K562 (cell line): Measurements from ENCODE around the gene HYOU1. TPM values are rescaled to one million over a fixed set of nuclear protein-coding genes. Genes with fewer than 3 reads are reported as not detected.

Source experiments
- BHLHE40 ChIP-seq: IDR thresholded peaks from 2 replicates; pipeline ENCODE4 v1.6.1; 2011; ENCODE audit warnings: low read length, improper control_type of control experiment
- BMI1 ChIP-seq: fragments of 150-350 bp; IDR thresholded peaks from 2 replicates; pipeline ENCODE4 v1.6.1; 2014; ENCODE audit warnings: low read length
- CBX5 ChIP-seq: IDR thresholded peaks from 2 replicates; pipeline ENCODE4 v1.6.1; 2014; ENCODE audit warnings: low read depth, borderline replicate concordance
- CREB5 ChIP-seq: fragments of 250-450 bp; sonication (Bioruptor Pico); IDR thresholded peaks from 2 replicates; pipeline ENCODE4 v1.5.0; 2020; ENCODE audit warnings: mild to moderate bottlenecking
- ETV6 ChIP-seq, 3 experiments: fragments of 150-350 bp in 1 of 3; sonication (generic) in 1 of 3; formaldehyde crosslinking in 1 of 3; IDR thresholded peaks; 2 replicates each; pipeline versions ENCODE4 v1.6.1 to v1.8.0; 2014 to 2022; ENCODE audit warnings: borderline replicate concordance in 2 of 3, low read depth in 2 of 3, antibody characterized with exemption in 1 of 3, low read length in 1 of 3, mild to moderate bottlenecking in 1 of 3, missing genetic modification reagents in 1 of 3
- FOXA3 ChIP-seq, 2 experiments: fragments of 450-650 bp in 1 of 2; sonication (generic) in 1 of 2; formaldehyde crosslinking; IDR thresholded peaks in 1 of 2; conservative IDR thresholded peaks in 1 of 2; 2 replicates each; pipeline versions ENCODE4 v1.4.0 to v1.8.0; 2020 to 2022; ENCODE audit warnings: mild to moderate bottlenecking in 2 of 2, missing genetic modification reagents in 1 of 2
- MCM3 ChIP-seq: fragments of 450-650 bp; IDR thresholded peaks from 2 replicates; pipeline ENCODE4 v1.6.1; 2016
- NCOA6 ChIP-seq: fragments of 450-650 bp; IDR thresholded peaks from 2 replicates; pipeline ENCODE4 v1.6.1; 2017; ENCODE audit warnings: mild to moderate bottlenecking
- RCOR1 ChIP-seq, 2 experiments: IDR thresholded peaks; 2 replicates each; pipeline ENCODE4 v1.6.1; 2012; ENCODE audit warnings: low read depth in 2 of 2, low read length in 2 of 2, borderline replicate concordance in 1 of 2, improper control_type of control experiment in 1 of 2
- RNF2 ChIP-seq: sonication (generic); IDR thresholded peaks from 2 replicates; pipeline ENCODE4 v1.6.1; 2016
- SAP30 ChIP-seq: fragments of 200-600 bp; sonication (generic); IDR thresholded peaks from 2 replicates; pipeline ENCODE4 v1.6.1; 2012; ENCODE audit warnings: borderline replicate concordance, low read depth, mild to moderate bottlenecking, moderate library complexity, low read length, control low read depth, inconsistent platforms; ENCODE audit not compliant: insufficient read depth, poor library complexity, severe bottlenecking
- ZBTB9 ChIP-seq: fragments of 450-650 bp; formaldehyde crosslinking; IDR thresholded peaks from 2 replicates; pipeline ENCODE4 v1.4.0; 2020; ENCODE audit warnings: mild to moderate bottlenecking, moderate library complexity
- ZMIZ1 ChIP-seq, 2 experiments: fragments of 150-350 bp in 1 of 2; IDR thresholded peaks; 2 replicates each; pipeline ENCODE4 v1.6.1; 2012 to 2016; ENCODE audit warnings: low read depth in 2 of 2, low read length in 2 of 2, mild to moderate bottlenecking in 1 of 2, moderate library complexity in 1 of 2
- ZNF165 ChIP-seq: fragments of 250-450 bp; sonication (Bioruptor Pico); IDR thresholded peaks from 2 replicates; pipeline ENCODE4 v1.4.0; 2020; ENCODE audit warnings: borderline replicate concordance
- ZNF324 ChIP-seq: fragments of 250-450 bp; sonication (Bioruptor Pico); IDR thresholded peaks from 2 replicates; pipeline ENCODE4 v1.4.0; 2020; ENCODE audit warnings: mild to moderate bottlenecking
- ZNF408 ChIP-seq: fragments of 250-450 bp; sonication (Bioruptor Pico); IDR thresholded peaks from 2 replicates; pipeline ENCODE4 v1.4.0; 2020; ENCODE audit warnings: low read depth, mild to moderate bottlenecking, moderate library complexity
- ZNF512 ChIP-seq: IDR thresholded peaks from 2 replicates; pipeline ENCODE4 v1.6.1; 2016; ENCODE audit warnings: missing genetic modification characterization, missing compliant biosample characterization
- ZNF79 ChIP-seq: fragments of 250-450 bp; sonication (Bioruptor Pico); IDR thresholded peaks from 2 replicates; pipeline ENCODE4 v1.4.0; 2020; ENCODE audit warnings: low read depth, mild to moderate bottlenecking, moderate library complexity
- polyA plus RNA-seq, 8 experiments: library from polyadenylated mRNA; depleted of rRNA in 4 of 8; stranded (reverse) in 5 of 8; unstranded in 3 of 8; fragments of >200 nt; fragmentation: Nextera tagmentation in 2 of 8; fragmentation: Illumina TruSeq in 1 of 8; extraction: Ambion mirVana in 2 of 8; extraction: Trizol in 1 of 8; gene quantifications; 2 replicates each; pipeline versions ENCODE4 v1.2.1 to v1.2.3, GENCODE V29; 2011 to 2014; ENCODE audit warnings: inconsistent platforms in 1 of 8, missing spikeins in 1 of 8
- total RNA-seq, 7 experiments: library from RNA; depleted of rRNA in 6 of 7; stranded (reverse); fragments of >200 nt in 6 of 7; fragmentation: Illumina TruSeq in 2 of 7; extraction: Trizol in 2 of 7; gene quantifications; 2 replicates each; pipeline versions ENCODE4 v1.2.1 to v1.2.3, GENCODE V29; 2011 to 2021; ENCODE audit warnings: low replicate concordance in 1 of 7

HYOU1 gene
- total and polyA plus RNA-seq, 9 of the 15 experiments (the other 6 are each of a cell fraction or from before 2014, with no cell fraction given) = 19.5 to 197 (median 128) TPM

- TF ChIP-seq ZMIZ1 (IDR thresholded peaks at IDR 0.05; ENCODE audit: low read depth in 2 of 2, low read length in 2 of 2) (peak in 1 of 2 experiments; percentile 34; a peak in 1 of 4 replicates), ZNF324 (CRISPR knock-in tag) (no peak), FOXA3 (CRISPR knock-in tag; conservative IDR thresholded peaks at IDR 0.05 in 1 of 2, IDR thresholded peaks at IDR 0.05 in 1 of 2) (peak; percentile 45 to 67; a peak in 1 of 4 replicates), SAP30 (peak; percentile 39), NCOA6 (no peak), ZNF79 (CRISPR knock-in tag) (no peak), BHLHE40 (peak; percentile 31; the same call in 1 of the 2 replicates), RCOR1 (IDR thresholded peaks at IDR 0.05; ENCODE audit: borderline replicate concordance in 1 of 2, low read depth in 2 of 2, low read length in 2 of 2) (peak in 1 of 2 experiments; percentile 60; a peak in 2 of 4 replicates), RNF2 (no peak), CREB5 (CRISPR knock-in tag) (no peak), ETV6 (IDR thresholded peaks at IDR 0.05; ENCODE audit: borderline replicate concordance in 1 of 2, low read depth in 2 of 2, low read length in 1 of 2) (no peak), ETV6 (CRISPR knock-in tag; IDR thresholded peaks at IDR 0.05; ENCODE audit: borderline replicate concordance) (no peak), MCM3 (no peak), ZNF165 (CRISPR knock-in tag) (no peak), ZNF512 (no peak), ZBTB9 (0 out of 2 replicates have a peak, but pooled peaks have one; percentile 18), ZNF408 (CRISPR knock-in tag) (no peak), BMI1 (no peak), CBX5 (no peak)
These were observed at the start of gene HYOU1 (continued) for GRCh38 chr11:119057000-119057769.
